PC-3 (cell line): ENCODE data around the gene KCNJ9. TPM values are rescaled to one million over a fixed set of nuclear protein-coding genes. Genes with fewer than 3 reads are reported as not detected.

Experiments used
- ATAC-seq: fragments of 200-7000 bp; cut with Tn5 transposase; 2 replicates; pipeline ENCODE4 v1.9.1; 2020; ENCODE audit warnings: mild to moderate bottlenecking, moderate library complexity
- BruUV-seq: library from RNA; stranded (reverse); fragments of 400-500 nt; replicated peaks from 2 replicates; lab custom pipeline; 2021; lab: Mats Ljungman, UMichigan
- CTCF ChIA-PET: fragments of 300-600 bp; sonication (Branson Sonifier 250); formaldehyde crosslinking; loops from one replicate; lab custom pipeline; 2022; ENCODE audit warnings: antibody characterized with exemption; lab: Charles Lee
- POLR2A ChIA-PET: fragments of 300-600 bp; sonication (Branson Sonifier 250); formaldehyde crosslinking; loops from one replicate; lab custom pipeline; 2022; ENCODE audit warnings: antibody characterized with exemption; ENCODE audit not compliant: unreplicated experiment; lab: Charles Lee
- DNase-seq: peaks from one replicate; pipeline ENCODE4 v3.0.0-alpha.2; 2015
- H2AFZ ChIP-seq: fragments of 300-600 bp; sonication (generic); 2 replicates; pipeline ENCODE4 v1.6.0; 2016; ENCODE audit warnings: antibody characterized with exemption, low read length
- H3F3A ChIP-seq: fragments of 300-600 bp; sonication (generic); one replicate; pipeline ENCODE4 v1.6.0; 2017; ENCODE audit warnings: antibody characterized with exemption, low read length, control low read depth, mild to moderate bottlenecking; ENCODE audit not compliant: unreplicated experiment
- H3K27ac ChIP-seq: fragments of 300-600 bp; sonication (generic); 2 replicates; pipeline ENCODE4 v1.5.1; 2016; ENCODE audit warnings: mild to moderate bottlenecking, low read length
- H3K27me3 ChIP-seq: fragments of 300-600 bp; sonication (generic); 2 replicates; pipeline ENCODE4 v1.6.1; 2016; ENCODE audit warnings: low read length, mixed read lengths
- H3K36me3 ChIP-seq: fragments of 300-600 bp; sonication (generic); 2 replicates; pipeline ENCODE4 v1.6.1; 2016; ENCODE audit warnings: low read depth, mixed run types, low read length, mixed read lengths
- H3K4me1 ChIP-seq: fragments of 300-600 bp; sonication (generic); 2 replicates; pipeline ENCODE4 v1.5.1; 2016; ENCODE audit warnings: low read length; ENCODE audit not compliant: insufficient read depth
- H3K4me2 ChIP-seq: fragments of 300-600 bp; sonication (generic); 2 replicates; pipeline ENCODE4 v1.6.0; 2016; ENCODE audit warnings: low read length
- H3K4me3 ChIP-seq: fragments of 300-600 bp; sonication (generic); 2 replicates; pipeline ENCODE4 v1.5.1; 2016; ENCODE audit warnings: mild to moderate bottlenecking, low read length, mixed read lengths
- H3K79me2 ChIP-seq: fragments of 300-600 bp; sonication (generic); 2 replicates; pipeline ENCODE4 v1.6.1; 2017; ENCODE audit warnings: low read length, mixed read lengths
- H3K9ac ChIP-seq: fragments of 300-600 bp; sonication (generic); 2 replicates; pipeline ENCODE4 v1.6.0; 2016; ENCODE audit warnings: mild to moderate bottlenecking, low read length
- H3K9me2 ChIP-seq: fragments of 300-600 bp; sonication (generic); replicated peaks from 2 replicates; pipeline ENCODE4 v1.6.1; 2016; ENCODE audit warnings: mixed run types, low read length, mixed read lengths
- H3K9me3 ChIP-seq: fragments of 300-600 bp; sonication (generic); 2 replicates; pipeline ENCODE4 v1.6.1; 2016; ENCODE audit warnings: low read length, mixed read lengths
- H4K20me1 ChIP-seq: fragments of 300-600 bp; sonication (generic); 2 replicates; pipeline ENCODE4 v1.6.1; 2016; ENCODE audit warnings: low read length, mixed read lengths
- EZH2 ChIP-seq: fragments of 300-600 bp; sonication (generic); IDR thresholded peaks from one replicate; pipeline ENCODE4 v1.6.1; 2017; ENCODE audit warnings: antibody characterized with exemption, mild to moderate bottlenecking, low read length; ENCODE audit not compliant: unreplicated experiment
- EZH2phosphoT487 ChIP-seq: fragments of 300-600 bp; sonication (generic); IDR thresholded peaks from 2 replicates; pipeline ENCODE4 v1.6.1; 2018; ENCODE audit warnings: mild to moderate bottlenecking, antibody characterized with exemption, low read length, borderline replicate concordance
- intact Hi-C: fragments of 100-400 bp; cut with micrococcal nuclease; formaldehyde crosslinking; loops from 2 replicates; pipeline ENCODE4 v1.9.0; 2023
- total RNA-seq: library from RNA; depleted of rRNA; stranded (reverse); fragments of >200 nt; gene quantifications from 2 replicates; pipeline ENCODE4 v1.2.3, GENCODE V29; 2014
- TF ChIP-seq, protein P1 (sequence below): fragments of 300-600 bp; sonication (generic); conservative IDR thresholded peaks from 2 replicates; pipeline ENCODE4 v1.5.1; 2017; ENCODE audit warnings: antibody characterized with exemption, low read depth, mild to moderate bottlenecking, low read length

KCNJ9 gene
- total RNA-seq, 1 experiment from 2014 or later = not detected

DNA sequence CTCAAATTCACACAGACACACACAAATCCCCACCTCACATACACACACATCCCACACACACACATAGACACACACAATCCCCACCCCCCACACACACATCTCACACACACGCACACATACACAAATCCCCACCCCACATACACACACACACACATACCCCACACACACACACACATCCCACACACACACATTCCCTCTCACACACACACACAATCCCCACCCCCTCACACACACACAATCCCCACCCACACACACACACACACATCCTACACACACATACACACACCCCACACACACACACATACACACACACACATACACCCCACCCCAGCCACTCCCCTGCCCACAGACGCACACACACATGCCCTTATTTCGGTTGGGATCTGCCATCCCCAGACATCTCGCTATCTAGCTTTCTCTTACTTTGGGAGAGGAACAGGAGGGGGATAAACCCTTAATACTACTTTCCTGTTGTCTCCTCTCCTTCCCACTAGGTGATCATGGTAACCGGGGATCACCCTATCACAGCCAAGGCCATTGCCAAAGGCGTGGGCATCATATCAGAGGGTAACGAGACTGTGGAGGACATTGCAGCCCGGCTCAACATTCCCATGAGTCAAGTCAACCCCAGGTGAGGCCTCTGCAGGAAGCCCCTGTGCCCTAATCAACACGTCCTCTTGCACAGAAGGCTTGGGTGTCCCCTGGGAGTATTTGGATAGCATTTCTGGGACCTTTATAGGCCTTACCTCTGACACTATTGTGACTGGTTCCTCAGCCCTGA lies 52.8 kb downstream of the KCNJ9 start:
- Histone ChIP-seq H3K9ac (no peak overlapping the region), H4K20me1 (no peaks in the 10 kb centered on the region), H3K9me3 (no peaks in the 10 kb centered on the region), H3K36me3 (no peaks in the 10 kb centered on the region), H3F3A (no peaks in the 10 kb centered on the region), H3K27me3 (no peaks in the 10 kb centered on the region), H2AFZ (no peak overlapping the region), H3K9me2 (no peaks in the 10 kb centered on the region), H3K4me3 (no peak overlapping the region), H3K4me1 (no peaks in the 10 kb centered on the region), H3K27ac (no peak overlapping the region), H3K79me2 (no peaks in the 10 kb centered on the region), H3K4me2 (no peak overlapping the region)
- DNase-seq (no peak), ATAC-seq (no peak)
- no TSS peak for BruUV-seq
- TF ChIP-seq EZH2 = no peak
- TF ChIP-seq, protein P1, sequence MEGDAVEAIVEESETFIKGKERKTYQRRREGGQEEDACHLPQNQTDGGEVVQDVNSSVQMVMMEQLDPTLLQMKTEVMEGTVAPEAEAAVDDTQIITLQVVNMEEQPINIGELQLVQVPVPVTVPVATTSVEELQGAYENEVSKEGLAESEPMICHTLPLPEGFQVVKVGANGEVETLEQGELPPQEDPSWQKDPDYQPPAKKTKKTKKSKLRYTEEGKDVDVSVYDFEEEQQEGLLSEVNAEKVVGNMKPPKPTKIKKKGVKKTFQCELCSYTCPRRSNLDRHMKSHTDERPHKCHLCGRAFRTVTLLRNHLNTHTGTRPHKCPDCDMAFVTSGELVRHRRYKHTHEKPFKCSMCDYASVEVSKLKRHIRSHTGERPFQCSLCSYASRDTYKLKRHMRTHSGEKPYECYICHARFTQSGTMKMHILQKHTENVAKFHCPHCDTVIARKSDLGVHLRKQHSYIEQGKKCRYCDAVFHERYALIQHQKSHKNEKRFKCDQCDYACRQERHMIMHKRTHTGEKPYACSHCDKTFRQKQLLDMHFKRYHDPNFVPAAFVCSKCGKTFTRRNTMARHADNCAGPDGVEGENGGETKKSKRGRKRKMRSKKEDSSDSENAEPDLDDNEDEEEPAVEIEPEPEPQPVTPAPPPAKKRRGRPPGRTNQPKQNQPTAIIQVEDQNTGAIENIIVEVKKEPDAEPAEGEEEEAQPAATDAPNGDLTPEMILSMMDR = no peak
- TF ChIP-seq EZH2phosphoT487 = no peak
- ChIA-PET POLR2A (no interaction called here), CTCF (interaction anchor here (0.6 kb wide), 1 partner anchor 243 kb away, joined by 3 read pairs; no protein-coding TSS in a partner anchor)
- intact Hi-C loops = no loop called here

DNA sequence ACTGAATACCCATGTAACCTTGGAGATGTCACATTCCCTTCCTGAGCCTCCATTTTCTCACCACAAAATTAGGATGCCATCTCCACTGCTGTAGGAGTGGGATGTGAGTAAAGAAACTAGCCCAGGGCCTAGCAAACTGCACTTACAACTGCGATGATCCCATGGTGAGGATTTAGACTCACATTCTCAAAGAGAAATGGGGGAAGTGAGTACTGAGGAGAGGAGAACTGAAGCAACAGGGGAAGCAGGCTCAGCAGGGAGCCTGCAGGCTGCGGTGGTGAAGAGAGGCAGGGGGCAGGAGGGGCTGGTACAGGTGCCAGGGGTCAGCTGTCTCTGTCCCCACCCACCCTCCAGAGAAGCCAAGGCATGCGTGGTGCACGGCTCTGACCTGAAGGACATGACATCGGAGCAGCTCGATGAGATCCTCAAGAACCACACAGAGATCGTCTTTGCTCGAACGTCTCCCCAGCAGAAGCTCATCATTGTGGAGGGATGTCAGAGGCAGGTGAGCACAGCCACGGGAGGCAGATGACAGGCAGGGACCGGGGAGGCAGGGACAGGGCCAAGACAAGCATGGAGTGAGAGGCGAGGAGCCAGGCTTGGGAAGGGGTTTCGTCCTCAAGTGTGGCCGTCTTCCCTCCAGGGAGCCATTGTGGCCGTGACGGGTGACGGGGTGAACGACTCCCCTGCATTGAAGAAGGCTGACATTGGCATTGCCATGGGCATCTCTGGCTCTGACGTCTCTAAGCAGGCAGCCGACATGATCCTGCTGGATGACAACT lies 53.6 kb downstream of the KCNJ9 start:
- BruUV-seq = no TSS peak
- ChIA-PET POLR2A (no interaction called here), CTCF (no interaction called here)
- Histone ChIP-seq H3K9ac (no peak overlapping the region), H3K4me2 (no peak overlapping the region), H2AFZ (no peak overlapping the region), H3K79me2 (no peaks in the 10 kb centered on the region), H3K4me1 (no peaks in the 10 kb centered on the region), H3K9me2 (no peaks in the 10 kb centered on the region), H3K9me3 (no peaks in the 10 kb centered on the region), H3F3A (no peaks in the 10 kb centered on the region), H3K27ac (no peak overlapping the region), H3K36me3 (no peaks in the 10 kb centered on the region), H3K4me3 (no peak overlapping the region), H3K27me3 (no peaks in the 10 kb centered on the region), H4K20me1 (no peaks in the 10 kb centered on the region)
- intact Hi-C loops = no loop called here
- DNase-seq (no peak), ATAC-seq (no peak)
- TF ChIP-seq EZH2 (no peak), EZH2phosphoT487 (no peak)

DNA sequence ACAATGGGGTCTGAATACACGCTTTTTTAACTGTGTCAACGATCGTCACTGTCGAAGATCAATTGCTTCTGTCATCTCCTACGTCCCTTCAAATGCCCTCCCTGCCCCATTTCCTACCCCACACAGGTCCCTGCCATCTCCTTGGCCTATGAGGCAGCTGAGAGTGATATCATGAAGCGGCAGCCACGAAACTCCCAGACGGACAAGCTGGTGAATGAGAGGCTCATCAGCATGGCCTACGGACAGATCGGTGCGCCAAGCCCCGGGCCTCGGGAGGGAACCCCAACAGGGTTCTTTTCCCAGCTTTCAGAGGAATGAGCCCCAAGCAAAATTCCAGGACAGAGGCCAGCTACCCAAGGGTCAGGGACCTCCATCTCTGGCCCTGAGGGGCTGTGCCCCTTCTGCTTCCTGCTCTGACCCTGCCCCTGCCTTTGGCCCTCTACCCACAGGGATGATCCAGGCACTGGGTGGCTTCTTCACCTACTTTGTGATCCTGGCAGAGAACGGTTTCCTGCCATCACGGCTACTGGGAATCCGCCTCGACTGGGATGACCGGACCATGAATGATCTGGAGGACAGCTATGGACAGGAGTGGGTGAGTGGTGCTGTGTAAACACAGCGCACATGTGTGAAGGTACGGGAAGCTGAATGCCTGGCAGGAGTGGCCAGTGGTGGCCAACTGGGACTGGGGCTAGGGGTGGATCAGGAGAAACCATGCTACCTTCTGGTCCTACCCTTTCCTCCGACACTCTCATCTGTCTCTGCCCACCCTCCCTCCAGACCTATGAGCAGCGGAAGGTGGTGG lies 55.0 kb downstream of the KCNJ9 start:
- no peaks in the 10 kb centered on the region for H4K20me1 ChIP-seq
- POLR2A ChIA-PET = no interaction called here
- BruUV-seq = no TSS peak
- no peaks in the 10 kb centered on the region for H3K79me2 ChIP-seq
- H3K36me3 ChIP-seq = no peaks in the 10 kb centered on the region
- no peak overlapping the region for H3K9ac ChIP-seq
- no peak for ATAC-seq
- peaks cover 3% of the 10 kb centered on the region; the same call in 1 of the 2 replicates for H3K27me3 ChIP-seq
- H3K27ac ChIP-seq = no peak overlapping the region
- H3K4me3 ChIP-seq = no peak overlapping the region
- H3K4me2 ChIP-seq = no peak overlapping the region
- no peaks in the 10 kb centered on the region for H3K9me3 ChIP-seq
- H3K9me2 ChIP-seq = no peaks in the 10 kb centered on the region
- intact Hi-C loops = no loop called here
- no peaks in the 10 kb centered on the region for H3K4me1 ChIP-seq
- H3F3A ChIP-seq = no peaks in the 10 kb centered on the region
- CTCF ChIA-PET = no interaction called here
- TF ChIP-seq, protein P1 = no peak
- no peak for TF ChIP-seq EZH2phosphoT487
- no peak for TF ChIP-seq EZH2
- H2AFZ ChIP-seq = no peak overlapping the region
- no peak for DNase-seq
